GM10266 (cell line): Measurements from ENCODE around the gene MKKS.
"Not testable (repeated sequence)": the region's sequence is repeated elsewhere in the genome, so short reads cannot be mapped to it uniquely, and the experiment has no call there.

Source experiments
- DNase-seq: peaks from one replicate; pipeline ENCODE4 v3.0.0; 2012; ENCODE audit errors: extremely low spot score
- TF ChIP-seq, protein P1 (sequence below): IDR thresholded peaks from 2 replicates; pipeline ENCODE4 v1.5.1; 2012; ENCODE audit warnings: mild to moderate bottlenecking, low read depth; ENCODE audit not compliant: control insufficient read depth, insufficient read depth; ENCODE audit errors: missing control alignments

MKKS gene

DNA sequence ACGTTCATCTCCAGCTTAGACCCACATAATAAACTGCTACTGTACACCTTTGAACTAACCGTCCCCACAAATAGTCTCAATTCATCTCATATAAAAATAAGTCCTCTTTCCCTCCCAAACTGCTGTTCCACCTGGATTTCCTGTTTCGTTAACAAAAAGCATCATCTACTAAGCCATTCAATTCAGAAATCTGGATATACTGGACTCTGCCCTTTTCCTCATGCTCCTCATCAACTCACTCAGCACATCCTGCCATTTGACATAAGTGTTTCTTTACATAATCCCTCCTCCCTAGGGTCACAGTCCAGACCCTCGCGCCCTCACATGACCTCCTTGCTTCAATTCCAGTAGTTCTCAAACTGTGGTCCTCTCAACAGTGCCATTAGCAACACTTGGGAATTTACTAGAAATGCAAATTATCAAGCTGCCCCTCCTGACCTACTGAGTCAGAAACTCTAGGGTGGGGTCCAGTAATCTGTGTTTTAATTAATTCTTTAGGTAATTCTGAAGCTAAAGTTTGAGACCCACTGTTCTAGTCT, 4.5 kb downstream of the MKKS start:
- no peak for DNase-seq

DNA sequence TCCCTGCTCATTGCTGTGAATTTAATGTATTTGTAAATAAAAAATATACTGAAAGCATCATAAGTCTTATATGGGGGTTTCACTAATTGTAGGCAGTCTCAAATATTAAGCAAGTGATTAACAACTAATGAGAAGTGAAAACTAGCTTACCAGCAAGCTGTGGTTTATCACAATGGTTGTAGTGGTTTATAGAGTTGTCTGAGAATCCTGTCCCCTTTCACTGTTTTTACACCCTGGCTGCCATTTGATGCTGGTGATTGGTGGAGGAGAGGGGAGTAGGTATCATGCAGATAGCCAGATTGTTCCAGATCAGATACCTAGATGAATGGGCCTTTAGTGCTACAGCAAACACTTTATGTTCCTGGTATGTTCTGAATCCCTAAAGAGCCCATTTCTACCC, 6.0 kb downstream of the MKKS start:
- TF ChIP-seq, protein P1, sequence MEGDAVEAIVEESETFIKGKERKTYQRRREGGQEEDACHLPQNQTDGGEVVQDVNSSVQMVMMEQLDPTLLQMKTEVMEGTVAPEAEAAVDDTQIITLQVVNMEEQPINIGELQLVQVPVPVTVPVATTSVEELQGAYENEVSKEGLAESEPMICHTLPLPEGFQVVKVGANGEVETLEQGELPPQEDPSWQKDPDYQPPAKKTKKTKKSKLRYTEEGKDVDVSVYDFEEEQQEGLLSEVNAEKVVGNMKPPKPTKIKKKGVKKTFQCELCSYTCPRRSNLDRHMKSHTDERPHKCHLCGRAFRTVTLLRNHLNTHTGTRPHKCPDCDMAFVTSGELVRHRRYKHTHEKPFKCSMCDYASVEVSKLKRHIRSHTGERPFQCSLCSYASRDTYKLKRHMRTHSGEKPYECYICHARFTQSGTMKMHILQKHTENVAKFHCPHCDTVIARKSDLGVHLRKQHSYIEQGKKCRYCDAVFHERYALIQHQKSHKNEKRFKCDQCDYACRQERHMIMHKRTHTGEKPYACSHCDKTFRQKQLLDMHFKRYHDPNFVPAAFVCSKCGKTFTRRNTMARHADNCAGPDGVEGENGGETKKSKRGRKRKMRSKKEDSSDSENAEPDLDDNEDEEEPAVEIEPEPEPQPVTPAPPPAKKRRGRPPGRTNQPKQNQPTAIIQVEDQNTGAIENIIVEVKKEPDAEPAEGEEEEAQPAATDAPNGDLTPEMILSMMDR = no peak
- peak; percentile 16 for DNase-seq

More for the DNA sequence above, 4.5 kb downstream of the MKKS start:
- TF ChIP-seq, protein P1 = no peak

DNA sequence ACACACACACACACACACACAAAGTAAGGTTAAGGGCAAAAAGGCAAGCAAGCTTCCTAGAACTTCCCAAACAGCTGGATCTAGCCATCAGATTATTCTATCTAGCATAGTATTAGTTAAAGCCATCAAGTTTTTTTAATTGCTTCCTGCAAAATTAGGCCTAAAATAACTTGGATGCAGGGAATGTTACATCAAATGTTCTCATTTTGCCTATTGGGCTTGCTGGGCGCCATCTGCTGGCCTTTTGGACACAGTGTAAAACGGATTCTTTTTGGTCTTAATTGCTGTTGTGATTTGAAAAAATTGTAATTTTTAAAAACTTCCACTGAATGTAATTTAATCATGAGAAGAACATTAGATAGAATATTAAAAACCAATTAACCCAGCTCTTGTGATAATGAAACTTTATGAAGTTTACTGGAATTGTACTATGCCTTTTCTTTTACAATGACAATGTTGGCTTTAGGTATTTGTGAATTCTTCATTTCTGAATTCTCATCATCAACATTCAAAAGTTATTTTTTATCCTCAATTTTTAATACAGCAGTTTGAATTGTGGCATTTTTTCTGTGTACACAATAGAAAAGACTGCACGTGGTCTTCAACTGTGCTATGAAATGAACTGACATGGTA, 6.8 kb downstream of the MKKS start:
- TF ChIP-seq, protein P1 = peak; percentile 84
- peak; percentile 22 for DNase-seq

DNA sequence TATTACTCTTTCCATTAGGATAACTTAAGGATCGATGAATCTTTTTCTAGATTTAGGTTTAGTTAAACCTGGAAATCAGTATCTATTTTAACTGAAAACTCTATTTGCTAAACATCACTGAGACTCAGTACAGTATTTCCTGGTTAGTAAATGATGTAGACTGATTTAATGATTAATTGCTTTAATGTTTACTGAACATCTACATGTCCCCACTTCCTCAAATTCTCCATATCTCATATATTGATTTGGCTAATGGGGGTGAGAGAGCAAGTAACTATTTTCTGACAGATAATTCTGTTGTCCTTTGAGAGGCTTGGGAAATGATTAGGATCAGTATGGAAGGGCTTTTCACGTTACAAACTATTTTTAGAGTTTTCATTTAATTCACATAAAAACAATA, 10.3 kb downstream of the MKKS start:
- no peak for DNase-seq
- TF ChIP-seq, protein P1 = no peak

DNA sequence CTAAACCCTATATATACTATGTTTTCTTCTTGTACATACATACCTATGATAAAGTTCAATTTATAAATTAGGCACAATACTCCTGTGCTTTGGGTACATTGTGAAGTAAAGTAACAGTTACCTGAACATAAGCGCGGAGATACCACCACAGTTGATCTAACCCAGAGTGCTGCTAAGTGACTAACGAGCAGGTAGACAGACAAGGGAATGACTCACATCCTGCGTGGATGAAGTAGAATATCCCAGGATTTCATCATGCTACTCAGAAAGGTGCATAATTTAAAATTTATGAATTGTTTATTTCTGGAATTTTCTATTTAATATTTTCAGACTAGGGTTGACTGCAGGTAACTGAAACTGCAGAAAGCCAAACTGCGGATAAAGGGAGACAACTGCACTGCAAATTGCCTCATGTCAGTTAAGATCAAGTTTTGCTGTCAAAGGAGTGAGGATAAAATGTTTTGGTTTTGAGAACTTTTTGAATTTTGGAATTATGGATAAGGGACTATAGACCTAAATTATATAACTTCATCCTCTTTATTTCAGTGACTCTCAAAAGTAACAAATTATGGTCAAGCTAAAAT, 14.4 kb downstream of the MKKS start:
- DNase-seq = no peak
- TF ChIP-seq, protein P1 = no peak

DNA sequence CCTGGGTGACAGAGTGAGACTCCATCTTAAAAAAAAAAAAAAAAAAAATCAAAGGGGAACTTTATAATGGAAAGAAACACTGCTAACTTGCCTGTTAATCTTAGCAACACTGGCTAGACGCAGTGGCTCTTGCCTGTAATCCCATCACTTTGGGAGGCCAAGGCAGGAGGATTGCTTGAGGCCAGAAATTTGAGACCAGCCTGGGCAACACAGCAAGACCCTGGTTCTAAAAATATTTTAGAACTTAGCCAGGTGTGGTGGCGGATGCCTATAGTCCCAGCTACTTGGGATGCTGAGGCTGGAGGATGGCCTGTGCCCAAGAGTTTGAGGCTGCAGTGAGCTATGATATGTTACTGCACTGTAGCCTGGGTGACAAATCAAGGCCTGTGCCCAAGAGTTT, 16.8 kb downstream of the MKKS start:
- DNase-seq = not testable (repeated sequence)

DNA sequence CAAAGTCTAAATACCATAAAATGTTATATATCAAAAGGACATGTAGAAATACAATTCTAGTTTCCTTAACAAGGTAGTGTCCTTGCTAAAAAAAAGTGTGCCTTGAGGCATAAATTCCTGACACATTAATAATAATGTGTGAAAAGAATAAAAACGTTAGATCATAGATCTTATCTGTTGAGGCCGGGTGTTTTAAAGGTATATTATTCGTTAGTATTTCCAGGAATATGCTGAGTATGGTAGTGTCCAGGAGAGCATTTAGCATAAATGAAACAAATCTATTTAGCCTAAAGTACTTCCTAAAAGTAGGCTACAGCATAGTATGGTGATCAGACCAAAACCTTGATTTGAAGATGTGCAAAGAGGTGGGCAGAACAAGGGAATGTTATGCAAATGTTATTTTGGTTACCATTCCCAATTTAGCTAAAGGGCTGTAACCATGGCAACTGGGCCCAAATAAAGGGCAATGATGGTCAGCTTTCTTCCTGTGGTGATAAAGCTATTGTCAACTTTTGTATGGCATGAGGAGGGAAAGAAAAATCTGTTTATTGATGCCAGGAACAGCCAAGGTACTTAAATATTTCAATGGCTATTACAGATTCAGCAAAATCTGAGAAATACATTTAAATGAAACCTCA, 18.9 kb downstream of the MKKS start:
- DNase-seq = no peak
- TF ChIP-seq, protein P1 = no peak
